DMS53 treated with DMSO at 0.1 percent for 48 hours (cell line): ENCODE measurements around the gene CTDSP1.

ENCODE experiments used
- DNase-seq: peaks from one replicate; lab custom pipeline; 2025; ENCODE audit not compliant: unreplicated experiment; lab: John Stamatoyannopoulos, UW

Gene CTDSP1

GRCh38 chr2:218398437-218399390 is 954 bp upstream of the CTDSP1 start:
- peak; percentile 42 for DNase-seq

- DNase-seq: no peak
These were observed 680 bp downstream of the CTDSP1 start for GRCh38 chr2:218400167-218400929.

- no peak for DNase-seq
These were observed 1.5 kb downstream of the CTDSP1 start for GRCh38 chr2:218400930-218401881.

- DNase-seq: no peak
These were observed 2.2 kb downstream of the CTDSP1 start for GRCh38 chr2:218401890-218402289.

GRCh38 chr2:218402491-218402901 is 2.8 kb downstream of the CTDSP1 start:
- DNase-seq: no peak

GRCh38 chr2:218402911-218403411 is 3.3 kb downstream of the CTDSP1 start:
- DNase-seq: no peak

GRCh38 chr2:218403810-218404209 is 4.1 kb downstream of the CTDSP1 start:
- no peak for DNase-seq

- DNase-seq: no peak
These were observed 4.8 kb downstream of the CTDSP1 start for GRCh38 chr2:218404351-218405085.

- no peak for DNase-seq
These were observed 5.5 kb downstream of the CTDSP1 start for GRCh38 chr2:218405086-218405745.

- DNase-seq: no peak
These were observed 6.1 kb downstream of the CTDSP1 start for GRCh38 chr2:218405746-218406208.

- DNase-seq: peak; percentile 86
These were observed 6.7 kb downstream of the CTDSP1 start for GRCh38 chr2:218406209-218406948.

- DNase-seq: peak; percentile 30
These were observed 7.4 kb downstream of the CTDSP1 start for GRCh38 chr2:218406949-218407618.

GRCh38 chr2:218407717-218408116 is 8.0 kb downstream of the CTDSP1 start:
- DNase-seq: no peak

GRCh38 chr2:218418321-218418716 is 18.7 kb downstream of the CTDSP1 start:
- no peak for DNase-seq

- peak; percentile 86 for DNase-seq
These were observed 19.2 kb downstream of the CTDSP1 start, which contains the start of gene VIL1 for GRCh38 chr2:218418717-218419458. TSS of gene VIL1 (plus strand) at chr2:218419123. CDS start at chr2:218423779, 4,656 bp downstream.

- no peak for DNase-seq
These were observed 20.1 kb downstream of the CTDSP1 start for GRCh38 chr2:218419630-218420216.

- no peak for DNase-seq
These were observed 21.4 kb downstream of the CTDSP1 start for GRCh38 chr2:218421027-218421426.
